MM.1S (cell line): ENCODE measurements around the gene IRS1.

Experiments used
- DNase-seq: peaks from one replicate; pipeline ENCODE4 v3.0.0-alpha.2; 2015
- H2AFZ ChIP-seq: fragments of 300-600 bp; sonication (generic); 2 replicates; pipeline ENCODE4 v1.6.0; 2016; ENCODE audit warnings: antibody characterized with exemption, low read length
- H3F3A ChIP-seq: fragments of 300-600 bp; sonication (generic); 2 replicates; pipeline ENCODE4 v1.6.1; 2016; ENCODE audit warnings: mild to moderate bottlenecking, antibody characterized with exemption, low read length, moderate library complexity, mixed read lengths; ENCODE audit not compliant: insufficient read depth
- H3K27ac ChIP-seq: fragments of 300-600 bp; sonication (generic); 2 replicates; pipeline ENCODE4 v1.5.1; 2016; ENCODE audit warnings: mild to moderate bottlenecking, low read length
- H3K27me3 ChIP-seq: fragments of 300-600 bp; sonication (generic); replicated peaks from 2 replicates; pipeline ENCODE4 v1.6.0; 2016; ENCODE audit warnings: low read length; ENCODE audit not compliant: insufficient read depth
- H3K36me3 ChIP-seq: fragments of 300-600 bp; sonication (generic); replicated peaks from 2 replicates; pipeline ENCODE4 v1.6.1; 2016; ENCODE audit warnings: mild to moderate bottlenecking, low read length, mixed read lengths; ENCODE audit not compliant: insufficient read depth
- H3K4me1 ChIP-seq: fragments of 300-600 bp; sonication (generic); 2 replicates; pipeline ENCODE4 v1.6.1; 2016; ENCODE audit warnings: low read length, mixed read lengths
- H3K4me2 ChIP-seq: fragments of 300-600 bp; sonication (generic); 2 replicates; pipeline ENCODE4 v1.6.0; 2016; ENCODE audit warnings: low read depth, low read length
- H3K4me3 ChIP-seq: fragments of 300-600 bp; sonication (generic); 2 replicates; pipeline ENCODE4 v1.5.1; 2016; ENCODE audit warnings: low read length, mixed read lengths
- H3K79me2 ChIP-seq: fragments of 300-600 bp; sonication (generic); 2 replicates; pipeline ENCODE4 v1.6.1; 2016; ENCODE audit warnings: mixed run types, low read length, mixed read lengths
- H3K9ac ChIP-seq: fragments of 300-600 bp; sonication (generic); 2 replicates; pipeline ENCODE4 v1.6.1; 2016; ENCODE audit warnings: low read length, mixed read lengths
- H3K9me2 ChIP-seq: fragments of 300-600 bp; sonication (generic); replicated peaks from 2 replicates; pipeline ENCODE4 v1.6.1; 2016; ENCODE audit warnings: mild to moderate bottlenecking, low read length, mixed read lengths; ENCODE audit not compliant: insufficient read depth
- H3K9me3 ChIP-seq: fragments of 300-600 bp; sonication (generic); replicated peaks from 2 replicates; pipeline ENCODE4 v1.6.1; 2016; ENCODE audit warnings: mild to moderate bottlenecking, low read length, mixed read lengths; ENCODE audit not compliant: insufficient read depth
- H4K20me1 ChIP-seq: fragments of 300-600 bp; sonication (generic); 2 replicates; pipeline ENCODE4 v1.6.1; 2016; ENCODE audit warnings: mild to moderate bottlenecking, low read length, moderate library complexity, mixed read lengths; ENCODE audit not compliant: insufficient read depth
- EZH2 ChIP-seq: fragments of 300-600 bp; sonication (generic); optimal IDR thresholded peaks from 2 replicates; pipeline ENCODE3; 2017; ENCODE audit warnings: low read depth, mild to moderate bottlenecking, antibody characterized with exemption, low read length, mixed read lengths
- EZH2phosphoT487 ChIP-seq: fragments of 300-600 bp; sonication (generic); IDR thresholded peaks from 2 replicates; pipeline ENCODE4 v1.6.1; 2018; ENCODE audit warnings: antibody characterized with exemption, low read length
- TF ChIP-seq, protein P1 (sequence below): fragments of 300-600 bp; sonication (generic); IDR thresholded peaks from 2 replicates; pipeline ENCODE4 v1.5.1; 2016; ENCODE audit warnings: antibody characterized with exemption, low read length, mixed read lengths

Gene IRS1

DNA sequence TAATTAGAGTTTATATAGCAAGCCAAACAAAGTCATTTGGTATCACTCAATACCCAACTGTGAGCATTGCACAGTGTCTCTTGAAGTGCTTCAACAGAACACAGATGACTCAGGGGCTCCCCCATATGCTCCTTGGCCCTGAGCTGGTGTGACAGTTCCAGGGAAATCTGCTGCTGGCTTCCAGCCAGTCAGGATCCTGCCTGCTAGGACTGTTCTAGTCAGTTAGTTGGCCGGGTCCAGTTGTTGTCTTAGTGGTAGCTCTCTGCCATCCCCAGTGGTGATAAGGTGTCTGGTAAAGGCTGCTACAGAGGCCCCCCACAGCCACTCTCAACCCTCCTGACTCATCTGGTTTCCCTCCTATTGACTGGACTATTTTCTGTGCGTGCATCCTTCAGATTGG is 100.3 kb downstream of the IRS1 start:
- DNase-seq = no peak
- Histone ChIP-seq H2AFZ (no peak overlapping the region), H3K27me3 (no peaks in the 10 kb centered on the region), H4K20me1 (no peaks in the 10 kb centered on the region), H3F3A (no peaks in the 10 kb centered on the region), H3K4me2 (no peak overlapping the region), H3K4me3 (no peak overlapping the region), H3K9ac (no peak overlapping the region), H3K4me1 (no peaks in the 10 kb centered on the region), H3K36me3 (no peaks in the 10 kb centered on the region), H3K27ac (no peak overlapping the region), H3K9me2 (no peaks in the 10 kb centered on the region), H3K79me2 (no peaks in the 10 kb centered on the region), H3K9me3 (no peaks in the 10 kb centered on the region)
- TF ChIP-seq EZH2 (no peak), EZH2phosphoT487 (no peak)
- TF ChIP-seq, protein P1, sequence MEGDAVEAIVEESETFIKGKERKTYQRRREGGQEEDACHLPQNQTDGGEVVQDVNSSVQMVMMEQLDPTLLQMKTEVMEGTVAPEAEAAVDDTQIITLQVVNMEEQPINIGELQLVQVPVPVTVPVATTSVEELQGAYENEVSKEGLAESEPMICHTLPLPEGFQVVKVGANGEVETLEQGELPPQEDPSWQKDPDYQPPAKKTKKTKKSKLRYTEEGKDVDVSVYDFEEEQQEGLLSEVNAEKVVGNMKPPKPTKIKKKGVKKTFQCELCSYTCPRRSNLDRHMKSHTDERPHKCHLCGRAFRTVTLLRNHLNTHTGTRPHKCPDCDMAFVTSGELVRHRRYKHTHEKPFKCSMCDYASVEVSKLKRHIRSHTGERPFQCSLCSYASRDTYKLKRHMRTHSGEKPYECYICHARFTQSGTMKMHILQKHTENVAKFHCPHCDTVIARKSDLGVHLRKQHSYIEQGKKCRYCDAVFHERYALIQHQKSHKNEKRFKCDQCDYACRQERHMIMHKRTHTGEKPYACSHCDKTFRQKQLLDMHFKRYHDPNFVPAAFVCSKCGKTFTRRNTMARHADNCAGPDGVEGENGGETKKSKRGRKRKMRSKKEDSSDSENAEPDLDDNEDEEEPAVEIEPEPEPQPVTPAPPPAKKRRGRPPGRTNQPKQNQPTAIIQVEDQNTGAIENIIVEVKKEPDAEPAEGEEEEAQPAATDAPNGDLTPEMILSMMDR = no peak

DNA sequence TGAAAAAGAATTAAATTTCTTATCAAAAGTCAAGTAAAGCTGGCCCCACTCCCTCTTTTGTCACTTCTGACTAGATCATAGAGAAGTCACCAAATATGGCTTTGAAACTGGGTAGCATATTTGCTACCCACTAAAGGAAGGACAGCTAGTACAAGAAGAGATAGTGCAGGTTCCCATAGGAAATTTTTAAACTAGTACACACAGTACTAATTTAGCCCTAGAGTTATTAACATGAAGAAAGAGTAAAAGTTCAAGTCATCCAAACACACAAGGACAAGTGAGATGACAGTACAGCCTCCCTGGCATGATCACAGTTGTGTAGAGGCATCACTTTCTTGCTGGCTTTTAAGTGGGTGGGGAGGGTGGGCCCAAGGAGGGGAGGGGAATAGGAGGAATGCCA is 100.9 kb downstream of the IRS1 start:
- Histone ChIP-seq H3K36me3 (no peaks in the 10 kb centered on the region), H2AFZ (no peak overlapping the region), H4K20me1 (no peaks in the 10 kb centered on the region), H3K79me2 (no peaks in the 10 kb centered on the region), H3F3A (no peaks in the 10 kb centered on the region), H3K27me3 (no peaks in the 10 kb centered on the region), H3K4me3 (no peak overlapping the region), H3K9me2 (no peaks in the 10 kb centered on the region), H3K4me2 (no peak overlapping the region), H3K4me1 (no peaks in the 10 kb centered on the region), H3K9me3 (no peaks in the 10 kb centered on the region), H3K27ac (no peak overlapping the region), H3K9ac (no peak overlapping the region)
- DNase-seq = no peak
- no peak for TF ChIP-seq EZH2
- TF ChIP-seq EZH2phosphoT487 = no peak
- TF ChIP-seq, protein P1 = no peak

DNA sequence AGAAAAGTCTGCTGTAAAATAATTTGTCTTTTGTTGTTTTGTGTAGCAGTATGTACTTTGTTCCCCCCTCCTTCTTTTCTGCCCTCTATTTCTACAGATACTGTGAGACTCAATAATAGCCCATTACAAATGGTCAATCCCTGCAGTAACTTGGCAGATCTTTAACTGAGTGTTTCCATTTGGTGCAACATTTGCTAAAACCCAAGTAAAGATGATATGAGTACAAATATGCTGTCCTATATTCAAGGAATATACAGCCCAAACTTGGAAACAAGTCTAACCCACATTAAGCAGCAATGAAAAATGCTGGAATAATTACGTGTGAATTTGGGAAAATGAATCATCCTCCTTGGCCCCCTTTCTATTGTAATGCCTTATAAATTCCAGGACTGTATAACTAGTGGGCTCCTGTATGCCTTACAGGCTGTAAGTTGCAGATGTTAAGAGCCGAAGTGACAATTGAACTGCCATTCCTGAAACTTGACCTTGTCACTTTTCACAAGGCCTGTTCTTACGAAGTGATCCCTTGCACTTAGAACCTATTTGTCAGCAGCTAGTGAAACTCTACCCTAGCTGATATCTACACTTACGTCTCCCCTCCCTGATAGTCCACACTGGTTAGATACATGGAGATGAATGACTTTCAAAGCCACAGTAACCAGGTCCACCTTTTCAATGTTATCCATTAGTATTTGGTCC is 104.9 kb downstream of the IRS1 start:
- Histone ChIP-seq H3K36me3 (no peaks in the 10 kb centered on the region), H3F3A (no peaks in the 10 kb centered on the region), H3K27ac (no peak overlapping the region), H3K9me3 (no peaks in the 10 kb centered on the region), H3K4me2 (no peak overlapping the region), H3K9me2 (no peaks in the 10 kb centered on the region), H3K9ac (no peak overlapping the region), H2AFZ (no peak overlapping the region), H4K20me1 (no peaks in the 10 kb centered on the region), H3K27me3 (no peaks in the 10 kb centered on the region), H3K4me1 (no peaks in the 10 kb centered on the region), H3K79me2 (no peaks in the 10 kb centered on the region), H3K4me3 (no peak overlapping the region)
- TF ChIP-seq, protein P1 = no peak
- no peak for TF ChIP-seq EZH2phosphoT487
- no peak for TF ChIP-seq EZH2
- DNase-seq = no peak
